CMK (cell line): ENCODE data around the gene RPS27A.
A peak's percentile ranks its signal among the peaks of the same experiment; 100 is the strongest.
"Not testable (repeated sequence)": the region's sequence is repeated elsewhere in the genome, so short reads cannot be mapped to it uniquely, and the experiment has no call there.

Experiments used
- DNase-seq: peaks from one replicate; pipeline ENCODE4 v3.0.0-alpha.2; 2010; ENCODE audit warnings: low read depth

RPS27A gene

DNA sequence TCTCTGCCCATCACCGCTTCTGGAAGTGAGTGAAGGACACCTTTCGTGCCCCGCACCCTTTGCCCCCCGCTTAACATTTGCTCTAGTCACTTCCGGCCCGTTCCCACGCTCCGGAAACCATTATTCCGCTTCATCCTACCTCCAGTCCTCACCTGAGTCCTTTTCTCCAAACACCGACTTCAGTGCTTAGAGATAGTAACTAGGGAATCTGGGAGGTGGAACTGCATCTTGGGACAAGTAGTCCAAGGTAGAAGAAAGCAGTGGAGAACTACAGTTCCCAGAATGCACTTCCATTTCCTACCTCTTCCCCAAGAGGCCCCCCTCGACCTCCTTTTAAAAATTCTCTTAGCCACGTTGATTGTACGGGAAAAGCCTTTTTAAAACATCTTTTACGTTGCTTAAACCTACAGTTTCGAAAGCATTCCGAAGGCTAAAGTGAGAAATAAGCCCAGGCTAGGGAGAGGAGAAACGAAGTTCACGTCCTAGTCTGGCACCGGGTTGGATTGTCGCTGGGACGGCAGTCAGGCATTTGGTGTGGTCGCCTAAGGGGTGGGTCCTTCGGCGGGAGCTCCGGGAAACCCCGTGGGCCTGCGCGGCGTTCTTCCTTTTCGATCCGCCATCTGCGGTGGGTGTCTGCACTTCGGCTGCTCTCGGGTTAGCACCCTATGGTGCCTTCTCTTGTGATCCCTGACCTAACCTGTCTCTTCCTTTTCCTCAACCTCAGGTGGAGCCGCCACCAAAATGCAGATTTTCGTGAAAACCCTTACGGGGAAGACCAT lies at the start of gene RPS27A, which contains the start of gene CLHC1:
TSS of gene RPS27A (plus strand) at position 605 of the 779 bp plus-strand sequence. CDS start at position 742, 137 bp downstream.
TSS of gene CLHC1 (minus strand) at position 210 of the 779 bp plus-strand sequence. CDS start 9,882 bp downstream, outside the sequence.
- peak; percentile 94 for DNase-seq

DNA sequence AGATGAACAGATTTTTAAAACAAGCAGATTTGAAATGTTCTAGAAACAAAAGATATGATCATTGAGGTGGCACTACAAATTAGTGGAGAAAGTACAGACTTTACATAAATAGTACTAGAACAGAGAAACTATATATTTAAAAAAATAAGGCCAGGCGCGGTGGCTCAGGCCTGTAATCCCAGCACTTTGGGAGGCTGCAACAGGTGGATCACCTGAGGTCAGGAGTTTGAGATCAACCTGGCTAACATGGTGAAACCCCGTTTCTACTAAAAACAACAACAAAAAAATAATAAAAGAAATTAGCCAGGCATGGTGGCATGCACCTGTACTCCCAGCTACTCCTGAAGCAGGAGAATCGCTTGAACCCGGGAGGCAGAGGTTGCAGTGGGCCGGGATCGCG lies 45.7 kb upstream of the RPS27A start:
- not testable (repeated sequence) for DNase-seq

DNA sequence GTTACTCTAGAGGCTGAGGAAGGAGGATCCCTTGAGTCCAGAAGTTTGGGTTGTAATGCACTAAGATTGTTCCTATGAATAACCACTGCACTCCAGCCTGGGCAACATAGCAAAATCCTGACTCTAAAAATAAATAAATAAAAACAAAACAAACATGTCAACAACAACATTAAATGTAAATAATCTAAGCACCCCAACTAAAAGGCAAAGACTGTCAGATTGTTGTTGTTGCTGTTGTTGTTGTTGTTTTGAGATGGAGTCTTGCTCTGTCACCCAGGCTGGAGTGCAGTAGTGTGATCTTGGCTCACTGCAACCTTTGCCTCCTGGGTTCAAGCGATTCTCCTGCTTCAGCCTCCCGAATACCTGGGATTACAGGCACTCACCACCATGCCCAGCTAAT lies 40.6 kb upstream of the RPS27A start:
- DNase-seq, result not testable (repeated sequence)

DNA sequence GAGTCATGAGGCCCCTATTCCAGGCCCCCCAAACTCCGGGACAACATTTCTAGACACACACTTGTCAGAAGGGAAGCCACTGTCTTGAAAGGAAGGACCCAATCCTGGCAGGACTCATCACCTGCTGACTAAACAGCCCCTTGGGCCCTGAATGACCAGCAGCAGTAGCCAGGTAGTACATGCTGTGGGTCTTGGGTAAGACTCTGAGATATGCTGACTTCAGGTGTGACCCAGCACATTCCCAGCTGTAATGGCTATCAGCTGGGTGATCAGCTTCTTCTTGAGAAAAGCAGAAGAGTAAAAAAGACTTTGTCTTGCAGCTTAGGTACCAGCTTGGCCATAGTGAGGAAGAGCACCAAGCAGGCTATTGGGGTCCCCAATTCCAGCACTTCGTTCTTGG lies 36.0 kb upstream of the RPS27A start:
- no peak for DNase-seq

DNA sequence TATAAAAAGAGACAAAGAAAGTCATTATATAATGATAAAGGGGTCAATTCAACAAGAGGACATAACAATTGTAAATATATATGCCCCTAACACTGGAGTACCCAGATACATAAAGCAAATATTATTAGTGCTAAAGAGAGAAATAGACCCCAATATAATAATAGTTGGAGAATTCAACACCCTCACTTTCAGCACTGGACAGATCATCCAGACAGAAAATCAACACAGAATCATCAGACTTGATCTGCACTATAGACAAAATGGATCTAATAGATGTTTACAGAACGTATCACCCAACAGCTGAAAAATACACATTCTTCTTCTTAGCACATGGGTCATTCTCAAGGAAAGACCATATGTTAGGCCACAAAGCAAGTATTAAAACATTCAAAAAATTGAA lies 32.1 kb upstream of the RPS27A start:
- no peak for DNase-seq

DNA sequence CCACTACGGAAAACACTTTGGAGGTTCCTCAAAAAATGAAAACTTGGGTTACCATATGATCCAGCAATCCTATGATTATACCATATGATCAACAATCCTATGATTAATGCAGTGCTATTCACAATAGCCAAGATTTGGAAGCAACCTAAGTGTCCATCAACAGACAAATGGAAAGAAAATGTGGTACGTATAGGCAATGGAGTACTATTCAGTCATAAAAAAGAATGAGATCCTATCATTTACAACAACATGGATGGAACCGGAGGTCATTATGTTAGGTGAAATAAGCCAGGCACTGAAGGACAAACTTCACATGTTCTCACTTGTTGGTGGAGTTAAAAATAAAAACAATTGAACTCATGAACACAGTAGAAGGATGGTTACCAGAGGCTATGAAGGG lies 28.0 kb upstream of the RPS27A start:
- no peak for DNase-seq

DNA sequence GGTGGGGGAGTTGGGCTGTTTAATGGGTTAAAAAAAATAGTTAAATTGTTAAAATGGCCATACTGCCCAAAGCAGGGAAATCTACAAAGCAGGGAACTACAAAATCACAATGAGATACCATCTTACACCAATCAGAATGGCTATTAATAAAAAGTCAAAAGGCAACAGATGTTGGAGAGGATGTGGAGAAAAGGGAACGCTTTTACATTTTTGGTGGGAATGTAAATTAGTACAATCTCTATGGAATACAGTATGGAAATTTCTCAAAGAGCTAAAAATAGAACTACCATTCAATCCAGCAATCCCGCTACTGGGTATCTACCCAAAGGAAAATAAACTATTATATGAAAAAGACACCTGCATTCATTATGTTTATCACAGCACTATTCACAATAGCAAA lies 27.5 kb upstream of the RPS27A start:
- no peak for DNase-seq

DNA sequence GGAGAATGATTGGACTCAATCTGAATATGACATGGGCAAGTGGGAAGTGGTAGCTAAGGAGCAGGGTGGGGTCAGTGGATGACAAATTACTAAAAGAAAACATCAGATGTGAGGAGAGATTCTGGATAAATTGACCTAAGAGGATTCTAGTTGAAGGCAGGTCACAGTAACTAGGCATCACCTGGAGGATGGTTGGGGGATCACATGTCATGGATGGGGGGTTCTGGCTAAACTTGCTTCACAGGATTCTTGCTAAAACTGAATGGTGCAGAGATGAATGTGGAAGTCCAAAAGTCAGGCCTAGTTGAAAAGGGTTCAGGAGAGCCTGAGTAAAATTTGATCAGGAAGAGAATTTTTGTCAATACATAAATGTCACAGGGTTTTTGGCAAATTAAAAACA lies 18.7 kb upstream of the RPS27A start:
- no peak for DNase-seq

DNA sequence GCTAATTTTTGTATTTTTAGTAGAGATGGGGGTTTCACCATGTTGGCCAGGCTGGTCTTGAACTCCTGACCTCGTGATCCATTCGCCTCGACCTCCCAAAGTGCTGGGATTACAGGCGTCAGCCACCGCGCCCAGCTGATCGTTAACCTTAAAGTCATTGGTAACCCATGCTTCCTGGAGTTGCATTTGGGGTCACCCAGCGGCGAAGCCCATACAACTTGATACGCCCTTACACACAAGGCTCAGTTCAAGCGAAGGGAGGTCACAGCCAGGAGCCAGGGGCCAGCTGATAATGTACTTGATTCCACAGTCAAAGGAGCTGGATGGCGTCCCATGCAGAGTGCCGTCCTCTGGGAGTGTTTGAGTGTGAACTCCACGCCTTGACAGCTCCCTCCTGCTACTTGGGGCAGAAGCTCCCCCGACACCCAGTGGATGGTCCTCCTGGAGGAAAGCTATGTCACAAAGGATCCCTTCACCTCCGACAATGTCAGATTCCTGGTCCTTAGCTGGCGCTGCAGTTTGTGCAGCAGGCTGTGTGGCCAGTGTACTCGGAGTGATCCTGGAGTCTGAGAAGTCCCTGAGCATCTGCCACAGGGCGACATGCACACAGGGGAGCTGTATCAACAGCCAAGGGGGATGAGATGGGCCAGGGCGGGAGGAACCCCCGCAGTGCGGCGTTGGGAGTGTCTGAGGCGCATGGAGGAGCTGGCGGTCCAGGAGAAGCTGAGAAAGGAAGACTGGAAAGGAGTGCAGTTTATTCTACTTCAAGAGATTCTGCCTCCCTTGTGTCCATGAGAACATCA lies 8.3 kb upstream of the RPS27A start:
- DNase-seq, result no peak

DNA sequence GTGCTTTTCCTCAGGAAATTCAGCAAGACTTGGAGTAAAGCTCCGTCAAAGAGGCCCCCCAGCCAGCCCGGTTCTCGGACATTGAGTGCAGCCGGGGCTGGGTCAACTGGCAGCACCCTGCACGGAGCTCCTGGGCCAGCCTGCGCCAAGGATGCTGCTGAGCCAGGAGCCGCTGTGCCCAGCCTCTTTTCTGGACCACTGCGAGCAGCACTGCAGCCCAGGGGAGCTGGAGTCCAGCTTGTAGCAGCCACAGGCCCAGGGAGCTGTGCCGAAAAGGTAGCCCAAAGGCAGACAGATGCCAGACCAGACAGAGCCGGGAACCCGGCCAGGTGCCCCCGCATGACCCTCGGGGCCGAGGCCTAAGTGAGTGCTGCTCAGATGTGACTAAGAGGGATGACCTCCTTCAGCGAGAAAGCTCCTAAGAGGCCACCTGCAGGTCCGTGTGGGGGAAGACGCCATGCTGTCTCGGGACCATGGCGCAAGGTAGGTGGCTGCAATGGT lies 7.7 kb upstream of the RPS27A start:
- no peak for DNase-seq

DNA sequence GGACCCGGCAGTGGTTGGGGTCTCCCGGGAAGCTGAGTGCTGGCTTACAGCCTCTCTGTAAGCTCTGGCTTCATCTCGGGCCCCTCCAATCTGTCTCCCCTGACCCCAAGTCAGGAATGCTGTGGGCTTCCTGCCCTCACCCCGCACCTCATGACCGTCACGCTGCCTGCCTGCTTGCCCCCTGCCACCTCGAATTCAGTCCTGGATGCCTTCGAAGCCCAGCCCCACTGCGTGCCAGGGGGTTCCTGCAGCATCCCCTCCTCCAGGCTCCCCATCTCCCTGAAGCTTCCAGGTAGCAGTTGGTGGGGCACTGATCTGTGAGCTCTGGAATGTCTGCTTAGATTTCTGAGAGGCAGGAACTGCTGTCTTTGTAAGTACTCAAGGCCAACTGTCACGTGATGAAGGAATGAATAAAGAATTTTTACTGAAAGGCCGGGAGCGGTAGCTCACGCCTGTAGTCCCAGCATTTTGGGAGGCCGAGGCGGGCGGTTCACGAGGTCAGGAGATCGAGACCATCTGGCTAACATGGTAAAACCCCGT lies 6.9 kb upstream of the RPS27A start:
- DNase-seq, result no peak

DNA sequence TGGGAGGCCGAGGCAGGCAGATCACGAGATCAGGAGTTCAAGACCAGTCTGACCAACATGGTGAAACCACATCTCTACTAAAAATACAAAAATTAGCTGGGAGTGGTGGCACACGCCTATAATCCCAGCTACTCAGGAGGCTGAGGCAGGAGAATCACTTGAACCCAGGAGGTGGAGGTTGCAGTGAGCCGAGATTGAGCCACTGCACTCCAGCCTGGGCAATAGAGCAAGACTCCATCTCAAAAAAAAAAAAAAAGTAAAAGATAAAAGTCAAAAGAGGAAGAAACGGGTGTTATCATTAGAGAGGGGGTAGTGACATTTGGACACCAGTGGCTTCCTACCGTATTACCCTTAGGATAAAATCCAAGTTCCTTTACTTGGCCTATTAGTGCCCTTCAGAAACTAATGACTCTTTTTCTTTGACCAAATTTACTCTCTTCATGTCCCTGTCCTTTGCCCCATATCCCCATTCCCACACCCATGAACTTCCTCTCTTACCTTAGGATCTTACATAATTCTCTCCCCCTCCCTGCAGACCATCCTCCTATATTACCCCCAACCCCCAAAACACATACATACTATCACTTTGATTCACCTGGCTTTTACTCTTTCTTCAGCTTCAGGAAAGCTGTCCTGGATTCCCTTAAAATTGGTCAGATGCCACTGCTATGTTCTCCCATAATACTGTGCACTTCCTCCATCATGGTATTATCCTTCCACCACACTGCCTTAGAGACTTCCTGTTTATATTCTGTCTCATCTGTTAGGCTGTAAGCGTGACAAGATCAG lies 4.9 kb upstream of the RPS27A start:
- not testable (repeated sequence) for DNase-seq

DNA sequence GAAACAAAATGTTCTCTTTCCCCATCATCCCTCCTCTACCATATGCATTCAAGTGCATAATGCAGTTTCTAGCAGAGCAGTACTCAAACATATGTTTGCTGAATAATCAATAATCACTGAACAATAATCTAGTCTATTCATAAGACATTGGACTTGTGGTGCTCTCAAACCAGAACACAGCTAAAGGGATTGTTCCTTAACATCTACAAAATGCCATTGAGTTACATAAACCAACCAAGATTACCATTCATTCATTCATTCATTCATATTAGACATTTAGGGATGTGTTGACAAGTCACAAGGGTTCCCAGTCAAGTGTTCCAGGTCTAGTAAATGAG lies 4.3 kb upstream of the RPS27A start:
- no peak for DNase-seq

DNA sequence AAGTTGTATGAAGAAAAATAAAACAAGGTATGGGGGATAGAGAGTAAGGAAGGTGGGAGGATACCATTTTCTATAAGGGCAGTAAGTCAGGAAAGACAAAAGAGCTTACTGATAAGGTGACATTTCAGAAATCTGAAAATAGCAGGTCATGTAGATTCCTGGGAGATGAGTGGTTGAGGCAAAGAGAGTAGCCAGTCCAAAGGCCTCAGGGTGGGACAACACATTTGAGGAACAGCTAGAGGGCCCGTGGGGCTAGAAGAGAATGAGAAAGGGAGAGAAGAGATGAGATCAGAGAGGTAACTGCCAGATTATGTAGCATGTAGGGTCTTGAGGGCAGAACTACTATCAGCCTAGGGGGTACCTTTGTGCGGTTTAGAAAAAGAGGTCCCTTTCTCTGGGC lies 3.3 kb upstream of the RPS27A start:
- no peak for DNase-seq

DNA sequence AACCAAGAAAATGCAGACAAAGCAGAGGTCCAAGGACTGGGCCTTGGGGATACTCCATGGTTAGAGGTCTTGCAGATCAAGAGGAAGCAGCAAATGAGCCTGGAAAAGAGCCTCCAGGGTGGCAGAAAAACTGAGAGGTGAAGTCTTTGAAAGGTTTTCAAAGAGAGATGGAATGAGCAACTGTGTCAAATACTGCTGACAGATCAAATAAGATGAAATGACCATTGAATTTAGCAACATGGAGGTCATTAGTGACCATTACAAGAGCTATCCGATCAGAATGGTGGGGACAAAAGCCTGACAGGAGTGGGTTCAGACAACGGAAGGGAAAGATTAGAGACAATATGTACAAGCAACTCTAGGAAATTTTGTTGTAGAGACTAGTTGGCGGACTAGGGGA lies 1.9 kb upstream of the RPS27A start:
- no peak for DNase-seq

DNA sequence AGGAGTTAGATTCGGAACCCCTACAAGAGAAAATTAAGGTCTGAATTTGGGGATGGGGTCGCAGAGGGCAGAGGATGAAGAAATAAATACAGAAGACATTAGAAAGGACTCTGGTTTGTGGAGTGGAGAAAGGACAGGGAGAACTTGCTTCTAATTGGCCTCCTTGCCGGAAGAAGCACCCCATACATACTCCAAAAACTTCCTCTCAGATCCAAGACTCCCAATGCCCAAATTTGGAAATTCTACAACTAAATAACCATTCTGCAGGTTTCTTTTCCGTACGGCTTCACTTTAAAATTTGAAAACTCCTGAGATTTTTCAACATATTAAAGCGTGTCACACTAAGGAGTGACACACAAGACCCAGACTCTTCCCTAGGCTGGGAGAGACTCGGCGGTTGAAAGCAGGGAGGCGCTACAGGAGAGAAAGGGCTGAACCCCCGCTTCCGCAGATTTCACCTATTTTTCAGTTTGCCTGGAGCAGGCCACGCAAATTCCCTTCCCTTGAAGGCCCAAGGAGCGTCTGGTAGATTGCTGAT lies 873 bp upstream of the RPS27A start:
- DNase-seq, result no peak

DNA sequence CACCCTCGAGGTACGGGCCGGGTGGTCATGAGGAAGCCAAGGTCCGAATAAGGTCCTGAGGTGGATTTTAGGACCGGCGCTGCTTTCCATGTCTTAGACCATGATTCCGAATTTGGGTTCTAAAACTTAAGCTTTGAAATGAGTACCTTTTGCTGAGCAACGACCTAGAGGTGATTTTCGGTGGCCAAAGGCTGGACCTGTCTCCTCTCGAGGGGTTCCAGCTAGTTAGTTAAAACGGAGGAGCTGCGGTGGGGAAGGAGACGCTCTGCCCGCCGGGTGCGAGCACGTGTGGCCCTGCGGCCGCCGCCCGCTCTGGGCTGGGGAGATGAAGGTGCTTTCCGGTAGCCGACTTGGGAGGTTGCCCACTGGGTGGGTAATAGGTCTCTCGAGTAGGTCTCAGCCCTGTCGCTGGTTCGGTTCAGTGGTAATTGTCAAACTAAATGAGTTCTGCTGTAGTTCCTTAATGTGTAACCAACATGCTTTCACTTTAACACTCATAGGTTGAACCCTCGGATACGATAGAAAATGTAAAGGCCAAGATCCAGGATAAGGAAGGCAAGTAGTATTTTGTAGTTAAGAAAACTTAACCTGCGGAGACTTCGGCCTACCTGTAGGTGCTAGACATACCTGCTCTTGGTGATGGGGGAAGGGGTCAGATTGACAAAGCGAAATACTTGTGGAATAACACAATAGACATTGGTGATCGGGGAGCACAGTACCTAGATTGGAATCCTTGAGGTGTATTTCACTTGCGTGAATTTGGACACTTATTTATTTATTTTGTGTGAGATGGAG lies 572 bp downstream of the RPS27A start:
- DNase-seq, result no peak

DNA sequence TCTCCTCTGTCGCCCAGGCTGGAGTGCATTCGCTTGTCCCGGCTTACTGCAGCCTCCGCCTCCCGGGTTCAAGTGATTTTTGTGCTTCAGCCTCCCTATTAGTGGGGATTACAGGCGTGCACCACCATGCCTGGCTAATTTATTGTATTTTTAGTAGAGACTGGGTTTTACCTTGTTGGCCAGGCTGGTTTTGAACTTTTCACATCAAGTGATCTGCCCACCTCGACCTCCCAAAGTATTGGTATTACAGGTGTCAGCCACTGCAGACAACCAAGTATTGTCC lies 1.1 kb downstream of the RPS27A start:
- DNase-seq, result no peak

DNA sequence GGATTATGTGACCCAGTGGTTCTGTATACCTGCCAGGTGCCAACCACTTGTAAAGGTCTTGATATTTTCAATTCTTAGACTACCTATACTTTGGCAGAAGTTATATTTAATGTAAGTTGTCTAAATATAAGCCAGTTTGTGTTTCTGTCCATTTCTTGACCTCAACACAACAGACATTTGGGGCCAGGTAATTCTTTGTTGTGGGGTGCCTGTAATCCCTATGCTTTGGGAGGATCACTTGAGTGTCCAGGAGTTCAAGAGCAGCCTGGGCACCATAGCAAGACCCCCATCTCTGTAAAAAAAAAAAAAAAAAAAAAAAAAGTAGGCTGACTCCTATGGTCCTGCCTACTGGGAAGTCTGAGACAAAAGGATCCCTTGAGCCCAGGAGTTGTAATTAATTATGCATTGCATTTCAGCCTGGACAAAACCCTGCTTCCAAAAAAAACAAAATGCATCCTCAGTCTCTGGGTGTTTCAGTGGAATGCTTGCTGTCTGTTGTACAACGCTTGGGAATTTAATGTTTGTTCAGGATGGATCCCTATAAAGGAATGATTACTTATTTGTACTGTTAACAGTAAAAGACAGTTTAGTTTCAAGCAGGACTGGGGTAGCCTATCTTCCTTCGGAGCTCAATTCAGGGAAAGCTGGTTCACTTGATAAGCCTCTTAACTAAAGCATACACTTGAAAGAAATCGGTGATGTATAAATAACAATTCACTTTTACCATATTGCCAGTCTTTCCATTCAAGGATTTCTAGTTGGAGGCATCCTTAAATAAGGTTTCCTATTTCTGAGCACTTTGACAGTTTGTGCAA lies 3.4 kb downstream of the RPS27A start:
- DNase-seq, result no peak

DNA sequence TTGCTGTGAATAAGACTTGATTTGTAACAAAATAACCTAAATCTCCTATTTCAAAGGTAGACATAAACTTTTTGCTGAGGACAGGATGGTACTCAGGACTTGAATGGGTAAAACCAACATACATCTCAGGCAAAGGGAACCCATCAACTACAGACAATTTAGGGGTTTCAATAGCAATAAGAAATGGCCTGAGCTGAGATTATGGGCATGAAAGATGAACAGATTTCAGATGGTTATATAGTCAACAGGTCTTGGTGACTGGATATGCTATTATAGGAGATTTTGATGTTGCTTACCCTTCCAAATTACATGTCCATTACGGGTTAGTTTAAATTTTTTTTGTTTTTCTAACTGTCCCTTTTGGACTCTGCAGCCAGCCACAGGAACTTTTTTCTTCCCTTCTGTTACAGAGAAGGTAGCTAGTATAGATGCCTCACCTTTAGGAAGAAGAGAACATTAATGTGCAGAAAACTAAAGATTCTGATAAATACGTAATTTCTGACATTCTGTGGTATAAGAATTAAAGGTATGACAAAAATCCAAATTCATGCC lies 4.6 kb downstream of the RPS27A start:
- no peak for DNase-seq
